Mucosa of rectum (tissue), 2 donors: Measurements from ENCODE around the gene OR5I1.

Experiments
- H3K27ac ChIP-seq, 2 donors: one replicate each; pipeline ENCODE4 v1.7.0; 2013; ENCODE audit warnings: inconsistent platforms in 2 of 2, low read depth in 2 of 2, low read length in 2 of 2
- H3K27me3 ChIP-seq, 2 donors: one replicate each; pipeline ENCODE4 v1.7.0; 2013; ENCODE audit warnings: low read length in 2 of 2; ENCODE audit not compliant: control insufficient read depth in 2 of 2, insufficient read depth in 2 of 2
- H3K36me3 ChIP-seq, 2 donors: one replicate each; pipeline ENCODE4 v1.7.0; 2013; ENCODE audit warnings: low read length in 2 of 2; ENCODE audit not compliant: control insufficient read depth in 2 of 2, insufficient read depth in 2 of 2
- H3K4me1 ChIP-seq, 2 donors: one replicate each; pipeline ENCODE4 v1.7.0; 2013; ENCODE audit warnings: low read length in 2 of 2, mild to moderate bottlenecking in 1 of 2; ENCODE audit not compliant: control insufficient read depth in 2 of 2, insufficient read depth in 2 of 2
- H3K4me3 ChIP-seq, 2 donors: one replicate each; pipeline ENCODE4 v1.7.0; 2013; ENCODE audit warnings: low read length in 2 of 2
- H3K9ac ChIP-seq, 2 donors: one replicate each; pipeline ENCODE4 v1.7.0; 2013; ENCODE audit warnings: low read length in 2 of 2, low read depth in 1 of 2, mild to moderate bottlenecking in 1 of 2
- H3K9me3 ChIP-seq, 2 donors: one replicate each; pipeline ENCODE4 v1.7.0; 2013; ENCODE audit warnings: low read length in 2 of 2; ENCODE audit not compliant: control insufficient read depth in 2 of 2
- donor health status: healthy.
- donor health status: Normal muscosa, but diverticular disease.

OR5I1 gene

GRCh38 chr11:55936300-55936699 is at the start of gene OR5I1:
OR5I1 (minus strand) TSS chr11:55936400; CDS start chr11:55936400, 0 bp downstream.
- no peak within 1 kb of the TSS for H3K27ac ChIP-seq
- no peaks in the 10 kb centered on the region for H3K27me3 ChIP-seq
- no peaks in the 10 kb centered on the region for H3K4me1 ChIP-seq
- no peaks in the 10 kb centered on the region for H3K36me3 ChIP-seq
- H3K9me3 ChIP-seq, result no peaks in the 10 kb centered on the region
- no peak within 1 kb of the TSS for H3K4me3 ChIP-seq
- no peak within 1 kb of the TSS for H3K9ac ChIP-seq

- Histone ChIP-seq H3K27ac (no peak overlapping the region), H3K4me3 (no peak overlapping the region), H3K9me3 (no peaks in the 10 kb centered on the region), H3K9ac (no peak overlapping the region), H3K4me1 (no peaks in the 10 kb centered on the region), H3K36me3 (no peaks in the 10 kb centered on the region), H3K27me3 (no peaks in the 10 kb centered on the region)
Observed at GRCh38 chr11:55970935-55971334, 34.7 kb upstream of the OR5I1 start.

- Histone ChIP-seq H3K9ac (no peak within 1 kb of the TSS), H3K4me3 (no peak within 1 kb of the TSS), H3K27ac (no peak within 1 kb of the TSS), H3K36me3 (no peaks in the 10 kb centered on the region), H3K4me1 (no peaks in the 10 kb centered on the region), H3K27me3 (no peaks in the 10 kb centered on the region), H3K9me3 (no peaks in the 10 kb centered on the region)
Observed at GRCh38 chr11:55969845-55970244, 33.6 kb upstream of the OR5I1 start, which contains the start of gene OR10AG1. OR10AG1 (minus strand) TSS chr11:55969945; CDS start chr11:55969907, 38 bp downstream.

GRCh38 chr11:55967914-55968313 is 31.7 kb upstream of the OR5I1 start:
- Histone ChIP-seq H3K27me3 (no peaks in the 10 kb centered on the region), H3K4me3 (no peak overlapping the region), H3K27ac (no peak overlapping the region), H3K4me1 (no peaks in the 10 kb centered on the region), H3K9ac (no peak overlapping the region), H3K36me3 (no peaks in the 10 kb centered on the region), H3K9me3 (no peaks in the 10 kb centered on the region)

GRCh38 chr11:55966391-55966790 is 30.2 kb upstream of the OR5I1 start:
- Histone ChIP-seq H3K4me3 (no peak overlapping the region), H3K36me3 (no peaks in the 10 kb centered on the region), H3K4me1 (no peaks in the 10 kb centered on the region), H3K9ac (no peak overlapping the region), H3K27me3 (no peaks in the 10 kb centered on the region), H3K27ac (no peak overlapping the region), H3K9me3 (no peaks in the 10 kb centered on the region)

- H3K9me3 ChIP-seq, result no peaks in the 10 kb centered on the region
- H3K4me1 ChIP-seq, result no peaks in the 10 kb centered on the region
- no peaks in the 10 kb centered on the region for H3K27me3 ChIP-seq
- H3K9ac ChIP-seq, result no peak overlapping the region
- no peak overlapping the region for H3K4me3 ChIP-seq
- no peak overlapping the region for H3K27ac ChIP-seq
- H3K36me3 ChIP-seq, result no peaks in the 10 kb centered on the region
Observed at GRCh38 chr11:55956521-55956920, 20.3 kb upstream of the OR5I1 start.

- no peaks in the 10 kb centered on the region for H3K4me1 ChIP-seq
- no peak overlapping the region for H3K4me3 ChIP-seq
- no peak overlapping the region for H3K27ac ChIP-seq
- no peak overlapping the region for H3K9ac ChIP-seq
- H3K9me3 ChIP-seq, result no peaks in the 10 kb centered on the region
- no peaks in the 10 kb centered on the region for H3K36me3 ChIP-seq
- H3K27me3 ChIP-seq, result no peaks in the 10 kb centered on the region
Observed at GRCh38 chr11:55949330-55949729, 13.1 kb upstream of the OR5I1 start.

- H3K4me3 ChIP-seq, result no peak overlapping the region
- no peaks in the 10 kb centered on the region for H3K27me3 ChIP-seq
- H3K9ac ChIP-seq, result no peak overlapping the region
- no peak overlapping the region for H3K27ac ChIP-seq
- H3K9me3 ChIP-seq, result no peaks in the 10 kb centered on the region
- H3K4me1 ChIP-seq, result no peaks in the 10 kb centered on the region
- H3K36me3 ChIP-seq, result no peaks in the 10 kb centered on the region
Observed at GRCh38 chr11:55942785-55943392, 6.7 kb upstream of the OR5I1 start.

GRCh38 chr11:55920537-55920936 is 15.7 kb downstream of the OR5I1 start:
- Histone ChIP-seq H3K4me1 (no peaks in the 10 kb centered on the region), H3K36me3 (no peaks in the 10 kb centered on the region), H3K27me3 (no peaks in the 10 kb centered on the region), H3K9me3 (no peaks in the 10 kb centered on the region), H3K4me3 (no peak overlapping the region), H3K27ac (no peak overlapping the region), H3K9ac (no peak overlapping the region)

GRCh38 chr11:55914482-55914881 is 21.7 kb downstream of the OR5I1 start, which contains the start of gene OR5W2:
OR5W2 (minus strand) TSS chr11:55914582; CDS start chr11:55914582, 0 bp downstream.
- H3K9me3 ChIP-seq, result no peaks in the 10 kb centered on the region
- no peak within 1 kb of the TSS for H3K9ac ChIP-seq
- H3K27ac ChIP-seq, result no peak within 1 kb of the TSS
- no peaks in the 10 kb centered on the region for H3K4me1 ChIP-seq
- H3K4me3 ChIP-seq, result no peak within 1 kb of the TSS
- H3K27me3 ChIP-seq, result no peaks in the 10 kb centered on the region
- no peaks in the 10 kb centered on the region for H3K36me3 ChIP-seq
